Skeletal muscle tissue (tissue), 4 donors: ENCODE data around the gene MIEF2. TPM values are rescaled to one million over a fixed set of nuclear protein-coding genes. Genes with fewer than 3 reads are reported as not detected.

Experiments used
- H3K27ac ChIP-seq: one replicate; pipeline ENCODE4 v1.7.0; 2013; ENCODE audit warnings: mild to moderate bottlenecking, low read depth, low read length, inconsistent platforms
- H3K27me3 ChIP-seq, 3 donors: one replicate each; pipeline ENCODE4 v1.7.0; 2013; ENCODE audit warnings: low read length in 3 of 3; ENCODE audit not compliant: control insufficient read depth in 3 of 3, insufficient read depth in 3 of 3
- H3K36me3 ChIP-seq, 3 donors: one replicate each; pipeline ENCODE4 v1.7.0; 2013; ENCODE audit warnings: low read length in 3 of 3; ENCODE audit not compliant: control insufficient read depth in 3 of 3, insufficient read depth in 3 of 3
- H3K4me1 ChIP-seq, 3 donors: one replicate each; pipeline ENCODE4 v1.7.0; 2013; ENCODE audit warnings: low read length in 3 of 3, mild to moderate bottlenecking in 3 of 3; ENCODE audit not compliant: control insufficient read depth in 3 of 3, insufficient read depth in 3 of 3
- H3K4me3 ChIP-seq, 3 donors: one replicate each; pipeline ENCODE4 v1.7.0; 2013; ENCODE audit warnings: low read length in 3 of 3
- H3K9ac ChIP-seq, 3 donors: one replicate each; pipeline ENCODE4 v1.7.0; 2013; ENCODE audit warnings: low read length in 3 of 3, mild to moderate bottlenecking in 3 of 3, moderate library complexity in 2 of 3, low read depth in 1 of 3
- H3K9me3 ChIP-seq, 3 donors: one replicate each; pipeline ENCODE4 v1.7.0; 2013; ENCODE audit warnings: low read length in 3 of 3; ENCODE audit not compliant: control insufficient read depth in 3 of 3
- total RNA-seq: library from RNA; depleted of rRNA; stranded (reverse); fragments of >200 nt; gene quantifications from one replicate; pipeline ENCODE4 v1.2.3, GENCODE V29; 2014
- donor health status: Osteomylitis.

Gene MIEF2
- total RNA-seq, 1 donor from 2014 or later, result 23.0 TPM

- H3K36me3 ChIP-seq, result peaks cover 33 to 40% (median 34%) of the 10 kb centered on the region in 3 donors
- no peaks in the 10 kb centered on the region for H3K27me3 ChIP-seq
- no peak overlapping the region for H3K27ac ChIP-seq
- no peak overlapping the region for H3K4me3 ChIP-seq
- H3K4me1 ChIP-seq, result no peaks in the 10 kb centered on the region
- no peaks in the 10 kb centered on the region for H3K9me3 ChIP-seq
- no peak overlapping the region for H3K9ac ChIP-seq
Measured at GRCh38 chr17:18234853-18235380, 25.5 kb upstream of the MIEF2 start.

GRCh38 chr17:18235743-18236256 is 24.7 kb upstream of the MIEF2 start:
- H3K9me3 ChIP-seq, result no peaks in the 10 kb centered on the region
- no peak overlapping the region for H3K27ac ChIP-seq
- H3K36me3 ChIP-seq, result peaks cover 33 to 40% (median 34%) of the 10 kb centered on the region in 3 donors
- H3K4me3 ChIP-seq, result no peak overlapping the region
- H3K4me1 ChIP-seq, result no peaks in the 10 kb centered on the region
- H3K27me3 ChIP-seq, result no peaks in the 10 kb centered on the region
- H3K9ac ChIP-seq, result no peak overlapping the region

GRCh38 chr17:18236494-18236893 is 24.0 kb upstream of the MIEF2 start:
- Histone ChIP-seq H3K9ac (no peak overlapping the region), H3K4me3 (no peak overlapping the region), H3K9me3 (no peaks in the 10 kb centered on the region), H3K36me3 (peaks cover 37 to 40% (median 37%) of the 10 kb centered on the region in 3 donors), H3K27ac (no peak overlapping the region), H3K4me1 (no peaks in the 10 kb centered on the region), H3K27me3 (no peaks in the 10 kb centered on the region)

GRCh38 chr17:18237461-18237860 is 23.0 kb upstream of the MIEF2 start:
- Histone ChIP-seq H3K9ac (no peak overlapping the region), H3K36me3 (peaks cover 41 to 44% (median 41%) of the 10 kb centered on the region in 3 donors), H3K4me3 (no peak overlapping the region), H3K4me1 (no peaks in the 10 kb centered on the region), H3K9me3 (no peaks in the 10 kb centered on the region), H3K27me3 (no peaks in the 10 kb centered on the region), H3K27ac (no peak overlapping the region)

- peaks cover 40 to 46% (median 45%) of the 10 kb centered on the region in 3 donors for H3K36me3 ChIP-seq
- H3K27ac ChIP-seq, result no peak overlapping the region
- H3K27me3 ChIP-seq, result no peaks in the 10 kb centered on the region
- H3K4me3 ChIP-seq, result no peak overlapping the region
- no peak overlapping the region for H3K9ac ChIP-seq
- H3K4me1 ChIP-seq, result no peaks in the 10 kb centered on the region
- no peaks in the 10 kb centered on the region for H3K9me3 ChIP-seq
Measured at GRCh38 chr17:18238299-18238698, 22.2 kb upstream of the MIEF2 start.

GRCh38 chr17:18240449-18240848 is 20.0 kb upstream of the MIEF2 start:
- H3K27ac ChIP-seq, result no peak overlapping the region
- no peaks in the 10 kb centered on the region for H3K9me3 ChIP-seq
- H3K4me3 ChIP-seq, result no peak overlapping the region
- H3K27me3 ChIP-seq, result no peaks in the 10 kb centered on the region
- no peaks in the 10 kb centered on the region for H3K4me1 ChIP-seq
- peaks cover 37 to 46% (median 37%) of the 10 kb centered on the region in 3 donors for H3K36me3 ChIP-seq
- no peak overlapping the region for H3K9ac ChIP-seq

- Histone ChIP-seq H3K36me3 (peaks cover 40 to 54% (median 46%) of the 10 kb centered on the region in 3 donors), H3K9me3 (no peaks in the 10 kb centered on the region), H3K4me3 (no peak overlapping the region), H3K27me3 (no peaks in the 10 kb centered on the region), H3K27ac (no peak overlapping the region), H3K9ac (no peak overlapping the region), H3K4me1 (no peaks in the 10 kb centered on the region)
Measured at GRCh38 chr17:18241229-18241871, 19.1 kb upstream of the MIEF2 start.

GRCh38 chr17:18245038-18245776 is 15.3 kb upstream of the MIEF2 start:
- H3K4me1 ChIP-seq, result peaks cover 16 to 19% (median 19%) of the 10 kb centered on the region in 3 donors
- no peaks in the 10 kb centered on the region for H3K27me3 ChIP-seq
- no peaks in the 10 kb centered on the region for H3K9me3 ChIP-seq
- H3K36me3 ChIP-seq, result peaks cover 57 to 68% (median 61%) of the 10 kb centered on the region in 3 donors
- no peak overlapping the region for H3K27ac ChIP-seq
- H3K4me3 ChIP-seq, result no peak overlapping the region
- H3K9ac ChIP-seq, result no peak overlapping the region

GRCh38 chr17:18246109-18246725 is 14.2 kb upstream of the MIEF2 start:
- peaks cover 67 to 77% (median 71%) of the 10 kb centered on the region in 3 donors for H3K36me3 ChIP-seq
- H3K4me3 ChIP-seq, result no peak overlapping the region
- H3K27ac ChIP-seq, result no peak overlapping the region
- peaks cover 16 to 19% (median 19%) of the 10 kb centered on the region in 3 donors for H3K4me1 ChIP-seq
- H3K9ac ChIP-seq, result no peak overlapping the region
- no peaks in the 10 kb centered on the region for H3K27me3 ChIP-seq
- H3K9me3 ChIP-seq, result no peaks in the 10 kb centered on the region
